ENCODE measurements around the gene GALNT10. TPM values are rescaled to one million over a fixed set of nuclear protein-coding genes. Genes with fewer than 3 reads are reported as not detected.

Gene GALNT10
- total RNA-seq (2022) = 23.4 and 25.6 TPM in 2 replicates
- percentile 60 among the genes with signal in this experiment for Bru-seq, nascent RNA
- percentile 57 among the genes with signal in this experiment for BruChase-seq, experiment 1, labeled RNA remaining after a 2-hour chase
- BruChase-seq, experiment 2, labeled RNA remaining after a 6-hour chase = percentile 57 among the genes with signal in this experiment
- long read RNA-seq, full-length matches to known transcripts = 2 of 16 reads
- long read RNA-seq, partial matches to known transcripts = 6 of 16 reads
- long read RNA-seq, other reads (novel, unspliced or antisense) = 8 of 16 reads

DNA sequence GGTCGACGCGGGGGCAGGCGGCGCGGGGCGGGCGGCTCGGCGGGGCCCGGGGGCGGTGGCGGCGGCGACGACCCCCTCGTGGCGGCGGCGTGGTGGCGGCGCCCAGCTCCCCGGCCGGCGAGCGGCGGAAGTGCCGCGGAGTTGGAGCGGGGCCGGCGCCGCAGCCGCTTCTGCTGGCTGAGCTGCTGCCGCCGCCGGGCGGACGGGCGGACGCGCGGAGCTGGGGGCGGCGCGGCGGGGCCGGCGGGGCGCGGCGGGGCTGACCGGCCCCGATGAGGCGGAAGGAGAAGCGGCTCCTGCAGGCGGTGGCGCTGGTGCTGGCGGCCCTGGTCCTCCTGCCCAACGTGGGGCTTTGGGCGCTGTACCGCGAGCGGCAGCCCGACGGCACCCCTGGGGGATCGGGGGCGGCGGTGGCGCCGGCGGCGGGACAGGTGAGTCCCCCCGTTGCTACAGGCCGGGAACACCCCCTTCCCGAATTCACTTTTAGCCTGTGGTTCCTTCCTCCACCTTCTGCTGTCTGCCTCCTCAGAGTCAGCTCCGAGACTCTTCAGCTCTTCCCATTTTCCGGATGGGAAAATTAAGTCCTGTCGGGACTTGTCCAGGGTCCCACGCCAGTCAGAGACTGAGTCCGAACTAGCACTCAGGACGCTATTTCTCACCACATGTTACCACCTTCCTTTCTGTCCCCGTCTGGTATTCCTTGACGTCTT is at the start of gene GALNT10:
Gene GALNT10, plus strand, starts transcription at position 139 of the 710 bp plus-strand sequence. Its CDS starts 134 bp downstream, at position 273.
- intact Hi-C loops (cut with micrococcal nuclease; ENCODE audit: unreplicated experiment) = loop anchor here (2.0 kb wide), 1 partner anchor 96 kb away; no protein-coding TSS in a partner anchor
- Mint-ChIP-seq H3K4me1 (ENCODE audit: low read depth, unreplicated experiment) (peaks cover 25% of the 10 kb centered on the region), H3K36me3 (ENCODE audit: insufficient read depth, unreplicated experiment) (no peaks in the 10 kb centered on the region), H3K27ac (ENCODE audit: unreplicated experiment) (peak within 1 kb of the TSS; percentile 85), H3K4me3 (ENCODE audit: unreplicated experiment) (peak within 1 kb of the TSS; percentile 92), H3K27me3 (ENCODE audit: insufficient read depth, unreplicated experiment) (peaks cover 10% of the 10 kb centered on the region), H3K9me3 (ENCODE audit: unreplicated experiment) (no peaks in the 10 kb centered on the region)
- no peak for TF ChIP-seq CTCF (IDR thresholded peaks at IDR 0.05; ENCODE audit: insufficient read depth in 1 of 2, low read depth in 1 of 2, low read length in 1 of 2, severe bottlenecking in 1 of 2, unreplicated experiment in 1 of 2)
- Histone ChIP-seq H3K4me1 (no peaks in the 10 kb centered on the region), H3K4me3 (ENCODE audit: low read depth, low read length) (peak within 1 kb of the TSS; percentile 94), H3K9me3 (no peaks in the 10 kb centered on the region), H3K27me3 (replicated peaks; ENCODE audit: control insufficient read depth, insufficient read depth, low read length) (no peaks in the 10 kb centered on the region; the same call in 1 of the 2 replicates), H3K36me3 (ENCODE audit: control insufficient read depth, insufficient read depth, low read length) (no peaks in the 10 kb centered on the region)
- no TSS peak for BruUV-seq (replicated peaks)
- CTCF ChIA-PET = interaction anchor here (0.7 to 3.9 kb wide), 6 partner anchors 96 to 425 kb away, joined by 4 to 27 read pairs (median 6); partner anchors contain the start of genes FAM114A2 and MFAP3
- DNase-seq = peak; percentile 54 to 77
- POLR2A ChIA-PET = interaction anchor here (0.5 to 1.3 kb wide), 4 partner anchors 96 to 235 kb away, joined by 3 to 5 read pairs (median 4); partner anchors contain the start of genes FAM114A2 and MFAP3

- no TSS peak for BruUV-seq (replicated peaks)
- intact Hi-C loops (cut with micrococcal nuclease; ENCODE audit: unreplicated experiment) = no loop called here
- Histone ChIP-seq H3K36me3 (ENCODE audit: control insufficient read depth, insufficient read depth, low read length) (no peaks in the 10 kb centered on the region), H3K4me3 (ENCODE audit: low read depth, low read length) (no peak overlapping the region), H3K4me1 (no peaks in the 10 kb centered on the region), H3K27me3 (replicated peaks; ENCODE audit: control insufficient read depth, insufficient read depth, low read length) (no peaks in the 10 kb centered on the region), H3K9me3 (no peaks in the 10 kb centered on the region)
- no peaks in the 10 kb centered on the region for H3K36me3 Mint-ChIP-seq (ENCODE audit: insufficient read depth, unreplicated experiment)
- no peak for DNase-seq
- no peak for TF ChIP-seq CTCF (IDR thresholded peaks at IDR 0.05; ENCODE audit: insufficient read depth in 1 of 2, low read depth in 1 of 2, low read length in 1 of 2, severe bottlenecking in 1 of 2, unreplicated experiment in 1 of 2)
- H3K9me3 Mint-ChIP-seq (ENCODE audit: unreplicated experiment) = no peaks in the 10 kb centered on the region
- H3K27me3 Mint-ChIP-seq (ENCODE audit: insufficient read depth, unreplicated experiment) = peaks cover 11% of the 10 kb centered on the region
- H3K4me3 Mint-ChIP-seq (ENCODE audit: unreplicated experiment) = no peak overlapping the region
- no peaks in the 10 kb centered on the region for H3K4me1 Mint-ChIP-seq (ENCODE audit: low read depth, unreplicated experiment)
- ChIA-PET CTCF (no interaction called here), POLR2A (no interaction called here)
- no peak overlapping the region for H3K27ac Mint-ChIP-seq (ENCODE audit: unreplicated experiment)
Observed at GRCh38 chr5:154141745-154142221, 48.8 kb upstream of the GALNT10 start.

DNA sequence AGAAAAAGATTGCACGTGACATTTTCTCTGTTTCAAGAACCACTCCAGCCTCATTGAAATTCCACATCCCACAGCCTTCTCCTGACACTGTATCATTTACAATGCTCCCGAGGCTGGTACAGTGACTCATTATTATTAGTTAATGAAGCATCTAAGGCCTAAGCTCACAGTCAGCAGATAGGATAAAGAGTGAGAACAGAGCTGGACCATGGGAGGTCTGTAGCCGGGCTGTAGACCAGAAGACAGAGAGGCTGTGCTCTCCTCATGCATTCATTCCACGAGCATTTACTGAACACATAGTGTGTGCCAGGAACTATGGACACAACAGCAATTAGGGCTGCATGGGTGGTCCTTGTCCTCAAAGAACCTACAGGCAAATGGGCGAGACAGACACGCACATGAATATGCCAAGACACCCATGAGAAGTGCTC is 47.3 kb upstream of the GALNT10 start:
- intact Hi-C loops (cut with micrococcal nuclease; ENCODE audit: unreplicated experiment) = no loop called here
- DNase-seq = no peak
- no TSS peak for BruUV-seq (replicated peaks)
- CTCF ChIA-PET = no interaction called here
- no peaks in the 10 kb centered on the region for H3K36me3 ChIP-seq (ENCODE audit: control insufficient read depth, insufficient read depth, low read length)
- Mint-ChIP-seq H3K36me3 (ENCODE audit: insufficient read depth, unreplicated experiment) (no peaks in the 10 kb centered on the region), H3K4me1 (ENCODE audit: low read depth, unreplicated experiment) (no peaks in the 10 kb centered on the region), H3K9me3 (ENCODE audit: unreplicated experiment) (no peaks in the 10 kb centered on the region), H3K4me3 (ENCODE audit: unreplicated experiment) (no peak overlapping the region), H3K27me3 (ENCODE audit: insufficient read depth, unreplicated experiment) (peaks cover 18% of the 10 kb centered on the region), H3K27ac (ENCODE audit: unreplicated experiment) (no peak overlapping the region)
- POLR2A ChIA-PET = no interaction called here
- H3K27me3 ChIP-seq (replicated peaks; ENCODE audit: control insufficient read depth, insufficient read depth, low read length) = no peaks in the 10 kb centered on the region
- no peak overlapping the region for H3K4me3 ChIP-seq (ENCODE audit: low read depth, low read length)
- no peaks in the 10 kb centered on the region for H3K4me1 ChIP-seq
- no peak for TF ChIP-seq CTCF (IDR thresholded peaks at IDR 0.05; ENCODE audit: insufficient read depth in 1 of 2, low read depth in 1 of 2, low read length in 1 of 2, severe bottlenecking in 1 of 2, unreplicated experiment in 1 of 2)
- no peaks in the 10 kb centered on the region for H3K9me3 ChIP-seq
